HEK293 (cell line): ENCODE data around the gene ARSB.

ENCODE experiments used
- IKZF3 ChIP-seq: fragments of 450-650 bp; IDR thresholded peaks from 2 replicates; pipeline ENCODE4 v1.5.0; 2018; ENCODE audit warnings: missing biosample characterization, mild to moderate bottlenecking, missing genetic modification characterization, moderate library complexity
- ZBTB11 ChIP-seq: fragments of 450-650 bp; formaldehyde crosslinking; conservative IDR thresholded peaks from 2 replicates; pipeline ENCODE4 v1.5.1; 2016; ENCODE audit warnings: low read depth, missing biosample characterization, missing genetic modification characterization
- ZNF146 ChIP-seq: fragments of 450-650 bp; formaldehyde crosslinking; IDR thresholded peaks from 2 replicates; pipeline ENCODE4 v1.5.1; 2016; ENCODE audit warnings: missing biosample characterization, missing genetic modification characterization
- ZNF2 ChIP-seq: fragments of 450-650 bp; formaldehyde crosslinking; IDR thresholded peaks from 2 replicates; pipeline ENCODE4 v1.5.1; 2016; ENCODE audit warnings: missing biosample characterization, missing genetic modification characterization
- ZNF394 ChIP-seq: fragments of 450-650 bp; formaldehyde crosslinking; IDR thresholded peaks from 2 replicates; pipeline ENCODE4 v1.5.1; 2016; ENCODE audit warnings: missing biosample characterization, missing genetic modification characterization, mild to moderate bottlenecking, moderate library complexity, borderline replicate concordance
- ZNF777 ChIP-seq: fragments of 450-650 bp; formaldehyde crosslinking; IDR thresholded peaks from 2 replicates; pipeline ENCODE4 v1.5.1; 2017; ENCODE audit warnings: missing biosample characterization, missing genetic modification characterization, borderline replicate concordance
- ZNF785 ChIP-seq: fragments of 450-650 bp; formaldehyde crosslinking; IDR thresholded peaks from 2 replicates; pipeline ENCODE4 v1.5.1; 2016; ENCODE audit warnings: missing biosample characterization, missing genetic modification characterization
- TF ChIP-seq, protein P1 (sequence below): fragments of 450-650 bp; formaldehyde crosslinking; IDR thresholded peaks from 2 replicates; pipeline ENCODE4 v1.5.0; 2017; ENCODE audit warnings: missing biosample characterization, missing genetic modification characterization, borderline replicate concordance
- TF ChIP-seq, protein P2 (sequence below): fragments of 450-650 bp; formaldehyde crosslinking; IDR thresholded peaks from 2 replicates; pipeline ENCODE4 v1.5.1; 2017; ENCODE audit warnings: missing biosample characterization, missing genetic modification characterization
- TF ChIP-seq, protein P3 (sequence below): fragments of 450-650 bp; formaldehyde crosslinking; IDR thresholded peaks from 2 replicates; pipeline ENCODE4 v1.5.1; 2016; ENCODE audit warnings: missing biosample characterization, missing genetic modification characterization

DNA sequence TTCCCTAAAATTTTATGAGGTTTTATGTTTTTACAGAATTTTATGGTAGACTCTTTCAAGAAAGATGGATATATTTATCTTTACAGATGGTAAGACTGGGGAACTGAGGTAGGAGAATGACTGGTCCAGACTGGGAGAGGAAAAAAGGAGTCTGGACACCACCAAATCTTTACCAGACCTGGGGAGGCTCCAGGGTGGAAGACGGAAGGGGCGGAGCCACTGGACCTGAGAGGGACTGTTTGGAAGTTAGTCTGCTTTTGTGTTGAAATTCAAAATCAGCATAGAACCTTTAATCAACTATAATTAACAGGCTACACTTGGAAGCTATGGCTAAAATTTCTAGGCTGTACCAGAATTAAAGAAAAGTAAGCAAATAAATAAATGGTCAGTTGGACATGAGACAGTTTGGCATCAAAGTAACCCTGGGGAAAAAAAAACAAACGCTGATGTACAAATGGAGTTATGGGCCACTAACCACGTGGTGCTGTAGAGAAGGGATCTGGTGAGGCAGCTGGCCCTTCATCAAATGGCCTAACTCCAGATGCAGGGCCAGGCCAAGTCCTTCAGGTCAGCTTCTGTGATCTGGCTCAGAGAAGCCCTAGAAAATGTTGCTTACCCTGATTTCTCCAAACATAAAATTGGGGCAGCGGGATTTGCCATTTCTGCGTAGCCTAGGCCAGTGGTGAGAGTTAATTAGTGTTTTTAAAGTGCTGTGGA lies 155.1 kb downstream of the ARSB start:
- TF ChIP-seq ZNF2 (tag by site-specific recombination) (no peak), ZNF394 (no peak), ZBTB11 (tag by site-specific recombination) (no peak), ZNF146 (no peak), ZNF785 (tag by site-specific recombination) (no peak), ZNF777 (tag by site-specific recombination) (no peak), IKZF3 (tag by site-specific recombination) (no peak)
- TF ChIP-seq, protein P1, sequence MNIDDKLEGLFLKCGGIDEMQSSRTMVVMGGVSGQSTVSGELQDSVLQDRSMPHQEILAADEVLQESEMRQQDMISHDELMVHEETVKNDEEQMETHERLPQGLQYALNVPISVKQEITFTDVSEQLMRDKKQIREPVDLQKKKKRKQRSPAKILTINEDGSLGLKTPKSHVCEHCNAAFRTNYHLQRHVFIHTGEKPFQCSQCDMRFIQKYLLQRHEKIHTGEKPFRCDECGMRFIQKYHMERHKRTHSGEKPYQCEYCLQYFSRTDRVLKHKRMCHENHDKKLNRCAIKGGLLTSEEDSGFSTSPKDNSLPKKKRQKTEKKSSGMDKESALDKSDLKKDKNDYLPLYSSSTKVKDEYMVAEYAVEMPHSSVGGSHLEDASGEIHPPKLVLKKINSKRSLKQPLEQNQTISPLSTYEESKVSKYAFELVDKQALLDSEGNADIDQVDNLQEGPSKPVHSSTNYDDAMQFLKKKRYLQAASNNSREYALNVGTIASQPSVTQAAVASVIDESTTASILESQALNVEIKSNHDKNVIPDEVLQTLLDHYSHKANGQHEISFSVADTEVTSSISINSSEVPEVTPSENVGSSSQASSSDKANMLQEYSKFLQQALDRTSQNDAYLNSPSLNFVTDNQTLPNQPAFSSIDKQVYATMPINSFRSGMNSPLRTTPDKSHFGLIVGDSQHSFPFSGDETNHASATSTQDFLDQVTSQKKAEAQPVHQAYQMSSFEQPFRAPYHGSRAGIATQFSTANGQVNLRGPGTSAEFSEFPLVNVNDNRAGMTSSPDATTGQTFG = no peak
- TF ChIP-seq, protein P2, sequence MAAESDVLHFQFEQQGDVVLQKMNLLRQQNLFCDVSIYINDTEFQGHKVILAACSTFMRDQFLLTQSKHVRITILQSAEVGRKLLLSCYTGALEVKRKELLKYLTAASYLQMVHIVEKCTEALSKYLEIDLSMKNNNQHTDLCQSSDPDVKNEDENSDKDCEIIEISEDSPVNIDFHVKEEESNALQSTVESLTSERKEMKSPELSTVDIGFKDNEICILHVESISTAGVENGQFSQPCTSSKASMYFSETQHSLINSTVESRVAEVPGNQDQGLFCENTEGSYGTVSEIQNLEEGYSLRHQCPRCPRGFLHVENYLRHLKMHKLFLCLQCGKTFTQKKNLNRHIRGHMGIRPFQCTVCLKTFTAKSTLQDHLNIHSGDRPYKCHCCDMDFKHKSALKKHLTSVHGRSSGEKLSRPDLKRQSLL = no peak
- TF ChIP-seq, protein P3, sequence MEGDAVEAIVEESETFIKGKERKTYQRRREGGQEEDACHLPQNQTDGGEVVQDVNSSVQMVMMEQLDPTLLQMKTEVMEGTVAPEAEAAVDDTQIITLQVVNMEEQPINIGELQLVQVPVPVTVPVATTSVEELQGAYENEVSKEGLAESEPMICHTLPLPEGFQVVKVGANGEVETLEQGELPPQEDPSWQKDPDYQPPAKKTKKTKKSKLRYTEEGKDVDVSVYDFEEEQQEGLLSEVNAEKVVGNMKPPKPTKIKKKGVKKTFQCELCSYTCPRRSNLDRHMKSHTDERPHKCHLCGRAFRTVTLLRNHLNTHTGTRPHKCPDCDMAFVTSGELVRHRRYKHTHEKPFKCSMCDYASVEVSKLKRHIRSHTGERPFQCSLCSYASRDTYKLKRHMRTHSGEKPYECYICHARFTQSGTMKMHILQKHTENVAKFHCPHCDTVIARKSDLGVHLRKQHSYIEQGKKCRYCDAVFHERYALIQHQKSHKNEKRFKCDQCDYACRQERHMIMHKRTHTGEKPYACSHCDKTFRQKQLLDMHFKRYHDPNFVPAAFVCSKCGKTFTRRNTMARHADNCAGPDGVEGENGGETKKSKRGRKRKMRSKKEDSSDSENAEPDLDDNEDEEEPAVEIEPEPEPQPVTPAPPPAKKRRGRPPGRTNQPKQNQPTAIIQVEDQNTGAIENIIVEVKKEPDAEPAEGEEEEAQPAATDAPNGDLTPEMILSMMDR (tag by site-specific recombination) = no peak
